GM21390 (cell line): ENCODE data around the gene TF.

Source experiments
- ATAC-seq: cut with Tn5 transposase; IDR thresholded peaks from one replicate; pipeline ENCODE4 v1.9.1; 2021; ENCODE audit not compliant: unreplicated experiment

The TF gene

GRCh38 chr3:133746712-133747066, 496 bp downstream of the TF start:
- ATAC-seq, result no peak

GRCh38 chr3:133747373-133747772, 1.2 kb downstream of the TF start:
- ATAC-seq, result no peak

GRCh38 chr3:133747907-133748639, 1.9 kb downstream of the TF start:
- ATAC-seq, result no peak

GRCh38 chr3:133749427-133750258, 3.5 kb downstream of the TF start:
- ATAC-seq, result no peak

- no peak for ATAC-seq
Measured at GRCh38 chr3:133750259-133750656, 4.1 kb downstream of the TF start.

- ATAC-seq, result no peak
Measured at GRCh38 chr3:133753107-133753778, 7.0 kb downstream of the TF start.

- no peak for ATAC-seq
Measured at GRCh38 chr3:133753779-133754164, 7.6 kb downstream of the TF start.

GRCh38 chr3:133754455-133754854, 8.3 kb downstream of the TF start:
- ATAC-seq, result no peak

- no peak for ATAC-seq
Measured at GRCh38 chr3:133754973-133755828, 9.0 kb downstream of the TF start.

GRCh38 chr3:133756716-133757694, 10.8 kb downstream of the TF start:
- no peak for ATAC-seq

- ATAC-seq, result no peak
Measured at GRCh38 chr3:133757701-133758567, 11.7 kb downstream of the TF start.

GRCh38 chr3:133758568-133758928, 12.4 kb downstream of the TF start:
- no peak for ATAC-seq

GRCh38 chr3:133758964-133759739, 13.0 kb downstream of the TF start:
- no peak for ATAC-seq

GRCh38 chr3:133759740-133760305, 13.6 kb downstream of the TF start:
- no peak for ATAC-seq

- ATAC-seq, result no peak
Measured at GRCh38 chr3:133760916-133761315, 14.7 kb downstream of the TF start.

GRCh38 chr3:133761605-133762484, 15.7 kb downstream of the TF start:
- ATAC-seq, result no peak

- no peak for ATAC-seq
Measured at GRCh38 chr3:133762539-133762938, 16.3 kb downstream of the TF start.
